Right lobe of liver (tissue), 6 donors: Measurements from ENCODE around the gene KCTD2. TPM values are rescaled to one million over a fixed set of nuclear protein-coding genes. Genes with fewer than 3 reads are reported as not detected.
"Not testable (repeated sequence)": the region's sequence is repeated elsewhere in the genome, so short reads cannot be mapped to it uniquely, and the experiment has no call there.

ENCODE experiments used
- ATAC-seq, 4 donors: fragments of 200-7000 bp; cut with Tn5 transposase; one replicate each; pipeline ENCODE4 v1.9.1; 2020; ENCODE audit warnings: mild to moderate bottlenecking in 4 of 4, moderate library complexity in 4 of 4
- DNase-seq, 3 donors: peaks; one replicate each; pipeline ENCODE4 v3.0.0-alpha.2; 2020
- H3K27ac ChIP-seq, 3 donors: fragments of 200-600 bp; one replicate each; pipeline ENCODE4 v1.8.0; 2022
- H3K27me3 ChIP-seq, 2 donors: fragments of 200-600 bp; one replicate each; pipeline ENCODE4 v1.8.0; 2022
- H3K36me3 ChIP-seq, 4 donors: fragments of 200-600 bp; sonication (generic) in 1 of 4; one replicate each; pipeline versions ENCODE4 v1.5.1 to v1.8.0; 2017 to 2022; ENCODE audit warnings: control low read depth in 1 of 4
- H3K4me1 ChIP-seq, 4 donors: fragments of 200-600 bp; sonication (generic) in 1 of 4; one replicate each; pipeline versions ENCODE4 v1.5.1 to v1.8.0; 2017 to 2022; ENCODE audit warnings: control low read depth in 1 of 4
- H3K4me3 ChIP-seq, 3 donors: fragments of 200-600 bp; one replicate each; pipeline ENCODE4 v1.8.0; 2022
- H3K9me3 ChIP-seq, 4 donors: fragments of 200-600 bp; sonication (generic) in 1 of 4; one replicate each; pipeline versions ENCODE4 v1.5.1 to v1.8.0; 2017 to 2022; ENCODE audit warnings: control low read depth in 1 of 4
- POLR2A ChIP-seq: fragments of 450-650 bp; IDR thresholded peaks from one replicate; pipeline ENCODE4 v1.6.1; 2017; ENCODE audit warnings: antibody characterized with exemption, mild to moderate bottlenecking
- WGBS: methylation state at CpG from one replicate; pipeline ENCODE4 v1.1.6; 2018; ENCODE audit warnings: low coverage, low lambda C conversion rate; ENCODE audit not compliant: insufficient coverage; ENCODE audit errors: missing lambda C conversion rate; 5-methylcytosine and 5-hydroxymethylcytosine counted together
- intact Hi-C, 2 donors: fragments of 100-400 bp; cut with DNase I; formaldehyde crosslinking; loops; one replicate each; pipeline versions ENCODE4 v1.11.2 to v1.14.1; 2022
- total RNA-seq, 6 experiments: library from RNA; depleted of rRNA in 2 of 6; stranded (reverse); fragments of >200 nt in 2 of 6; fragmentation: NEBNext Ultra II Directional in 3 of 6; extraction: Animal tissue kit (Norgen Biotek cat#: 25700) in 3 of 6; gene quantifications; one replicate each; pipeline versions ENCODE4 v1.1.0 to v1.2.4, GENCODE V29; 2016 to 2023
- TF ChIP-seq, protein P1 (sequence below), 4 donors: fragments of 200-600 bp in 3 of 4; fragments of 450-650 bp in 1 of 4; IDR thresholded peaks; one replicate each; pipeline versions ENCODE4 v1.5.1 to v1.8.0; 2016 to 2022; ENCODE audit warnings: antibody characterized with exemption in 4 of 4, mild to moderate bottlenecking in 2 of 4
- donor health status: DM: no; HTN: yes; CAD: no.
- donor health status: DM: no; HTN: no; CAD: no.
- donor health status: DM: no; HTN: no; CAD: no.
- donor health status: DM: no; HTN: yes; CAD: no.
- donor health status: DM: no; HTN: yes; CAD: no.

Gene KCTD2
- total RNA-seq, 6 experiments from 2014 or later = 7.2 to 10.3 (median 8.1) TPM

- Histone ChIP-seq H3K27me3 (no peaks in the 10 kb centered on the region), H3K9me3 (no peaks in the 10 kb centered on the region), H3K27ac (no peak overlapping the region), H3K4me3 (no peak overlapping the region), H3K4me1 (no peaks in the 10 kb centered on the region), H3K36me3 (peaks cover 0 to 4% (median 0%) of the 10 kb centered on the region in 4 donors)
- intact Hi-C loops = no loop called here
- WGBS = 78% methylated on average over 15 of the region's 76 CpGs
- peak in 1 of 4 donors; percentile 4 for ATAC-seq
- DNase-seq = no peak
- no peak for TF ChIP-seq POLR2A
- TF ChIP-seq, protein P1, sequence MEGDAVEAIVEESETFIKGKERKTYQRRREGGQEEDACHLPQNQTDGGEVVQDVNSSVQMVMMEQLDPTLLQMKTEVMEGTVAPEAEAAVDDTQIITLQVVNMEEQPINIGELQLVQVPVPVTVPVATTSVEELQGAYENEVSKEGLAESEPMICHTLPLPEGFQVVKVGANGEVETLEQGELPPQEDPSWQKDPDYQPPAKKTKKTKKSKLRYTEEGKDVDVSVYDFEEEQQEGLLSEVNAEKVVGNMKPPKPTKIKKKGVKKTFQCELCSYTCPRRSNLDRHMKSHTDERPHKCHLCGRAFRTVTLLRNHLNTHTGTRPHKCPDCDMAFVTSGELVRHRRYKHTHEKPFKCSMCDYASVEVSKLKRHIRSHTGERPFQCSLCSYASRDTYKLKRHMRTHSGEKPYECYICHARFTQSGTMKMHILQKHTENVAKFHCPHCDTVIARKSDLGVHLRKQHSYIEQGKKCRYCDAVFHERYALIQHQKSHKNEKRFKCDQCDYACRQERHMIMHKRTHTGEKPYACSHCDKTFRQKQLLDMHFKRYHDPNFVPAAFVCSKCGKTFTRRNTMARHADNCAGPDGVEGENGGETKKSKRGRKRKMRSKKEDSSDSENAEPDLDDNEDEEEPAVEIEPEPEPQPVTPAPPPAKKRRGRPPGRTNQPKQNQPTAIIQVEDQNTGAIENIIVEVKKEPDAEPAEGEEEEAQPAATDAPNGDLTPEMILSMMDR (IDR thresholded peaks at IDR 0.05) = no peak
Measured at GRCh38 chr17:75003070-75003956, 43.7 kb upstream of the KCTD2 start.

- Histone ChIP-seq H3K4me3 (no peak overlapping the region), H3K27me3 (no peaks in the 10 kb centered on the region), H3K27ac (no peak overlapping the region), H3K36me3 (peaks cover 0 to 4% (median 0%) of the 10 kb centered on the region in 4 donors), H3K9me3 (no peaks in the 10 kb centered on the region), H3K4me1 (no peaks in the 10 kb centered on the region)
- TF ChIP-seq, protein P1 (IDR thresholded peaks at IDR 0.05) = no peak
- no peak for TF ChIP-seq POLR2A
- DNase-seq (no peak), ATAC-seq (no peak)
- intact Hi-C loops = no loop called here
- WGBS = 90% methylated on average over 2 of the region's 19 CpGs
Measured at GRCh38 chr17:75003957-75004355, 43.1 kb upstream of the KCTD2 start.

DNA sequence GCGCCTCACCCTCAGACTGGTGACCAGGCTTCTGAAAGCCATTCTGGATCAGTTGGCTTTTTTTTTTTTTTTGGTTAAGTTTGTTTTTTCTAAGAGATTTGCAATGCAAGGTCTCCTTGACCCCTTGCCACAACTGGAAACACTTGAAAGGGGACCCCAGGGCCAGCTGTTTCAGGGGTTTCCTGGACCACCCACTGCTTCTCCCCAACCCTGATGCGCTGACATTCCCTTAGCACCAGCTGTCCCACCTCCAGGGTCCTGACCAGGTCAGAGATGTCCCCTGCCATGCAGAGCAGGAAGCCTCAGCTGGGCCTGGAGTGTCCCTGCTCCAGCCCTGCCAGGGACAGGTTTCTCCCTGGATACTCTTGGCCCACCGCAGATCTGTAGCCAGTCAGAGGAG is 42.7 kb upstream of the KCTD2 start:
- no peaks in the 10 kb centered on the region for H3K27me3 ChIP-seq
- TF ChIP-seq POLR2A = no peak
- TF ChIP-seq, protein P1 (IDR thresholded peaks at IDR 0.05) = no peak
- DNase-seq (no peak), ATAC-seq (no peak)
- H3K36me3 ChIP-seq = peaks cover 0 to 4% (median 0%) of the 10 kb centered on the region in 4 donors
- no peaks in the 10 kb centered on the region for H3K4me1 ChIP-seq
- no peaks in the 10 kb centered on the region for H3K9me3 ChIP-seq
- 100% methylated on average over 1 of the region's 3 CpGs for WGBS
- no peak overlapping the region for H3K27ac ChIP-seq
- H3K4me3 ChIP-seq = no peak overlapping the region
- intact Hi-C loops = no loop called here

DNA sequence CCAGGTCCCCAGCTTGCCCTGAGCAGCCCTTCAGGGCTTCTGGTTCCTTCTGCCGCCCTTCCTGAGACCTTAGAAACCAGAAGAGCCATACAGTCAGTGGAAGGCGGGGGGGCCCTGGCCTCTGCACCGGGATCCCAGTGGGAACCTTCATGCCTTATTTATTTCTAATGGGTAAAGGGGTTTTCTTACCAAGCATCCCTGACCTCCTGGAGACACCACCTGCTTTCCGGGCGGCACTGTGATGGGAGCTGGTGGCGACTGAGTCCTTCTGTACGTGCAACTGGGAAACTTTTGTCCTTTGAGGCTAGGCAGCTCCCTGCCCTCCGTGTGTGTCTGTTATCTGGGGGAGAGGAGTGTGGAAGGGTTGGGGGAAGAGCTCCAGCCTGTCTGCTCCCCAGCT is 41.7 kb upstream of the KCTD2 start:
- no peak overlapping the region for H3K4me3 ChIP-seq
- DNase-seq (no peak), ATAC-seq (no peak)
- H3K9me3 ChIP-seq = no peaks in the 10 kb centered on the region
- H3K27me3 ChIP-seq = no peaks in the 10 kb centered on the region
- intact Hi-C loops = loop anchor here in 1 of 2 donors (5.0 kb wide), 1 partner anchor 37 kb away; no protein-coding TSS in a partner anchor
- WGBS = 80% methylated on average over 6 of the region's 8 CpGs
- TF ChIP-seq, protein P1 (IDR thresholded peaks at IDR 0.05) = no peak
- no peak for TF ChIP-seq POLR2A
- H3K36me3 ChIP-seq = peaks cover 0 to 4% (median 0%) of the 10 kb centered on the region in 4 donors
- H3K27ac ChIP-seq = no peak overlapping the region
- no peaks in the 10 kb centered on the region for H3K4me1 ChIP-seq

DNA sequence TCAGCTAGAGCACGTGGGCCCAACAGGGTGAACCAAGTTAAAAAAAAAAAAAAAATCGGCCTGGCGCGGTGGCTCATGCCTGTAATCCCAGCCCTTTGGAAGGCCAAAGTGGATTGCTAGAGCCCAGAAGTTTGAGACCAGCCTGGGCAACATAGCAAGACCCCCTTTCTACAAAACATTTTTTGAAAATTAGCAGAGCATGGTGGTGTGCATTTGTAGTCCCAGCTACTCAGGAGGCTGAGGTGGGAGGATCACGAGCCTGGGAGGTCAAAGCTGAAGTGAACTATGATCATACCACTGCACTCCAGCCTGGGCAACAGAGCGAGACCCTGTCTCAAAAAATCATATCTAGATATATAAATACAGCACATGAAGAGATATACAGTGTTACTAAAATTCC is 40.9 kb upstream of the KCTD2 start:
- not testable (repeated sequence) for DNase-seq, H3K4me3 ChIP-seq, H3K36me3 ChIP-seq, H3K27me3 ChIP-seq, H3K27ac ChIP-seq, ATAC-seq, H3K9me3 ChIP-seq, H3K4me1 ChIP-seq
- intact Hi-C loops = loop anchor here in 1 of 2 donors (5.0 kb wide), 1 partner anchor 36 kb away; no protein-coding TSS in a partner anchor
- WGBS = 79% methylated on average over 6 of the region's 6 CpGs
